Glutamatergic neuron (in vitro differentiated cells): ENCODE data around the gene HIPK2. TPM values are rescaled to one million over a fixed set of nuclear protein-coding genes. Genes with fewer than 3 reads are reported as not detected.

Experiments
- DNase-seq: peaks from one replicate; pipeline ENCODE4 v3.0.0; 2022
- H3K27ac Mint-ChIP-seq: one replicate; pipeline ENCODE4 v1.8.0; 2020; ENCODE audit warnings: mild to moderate bottlenecking, mixed read lengths, inconsistent platforms; ENCODE audit not compliant: unreplicated experiment
- H3K27me3 Mint-ChIP-seq: one replicate; pipeline ENCODE4 v1.8.0; 2020; ENCODE audit warnings: mild to moderate bottlenecking, moderate library complexity, mixed read lengths, inconsistent platforms; ENCODE audit not compliant: unreplicated experiment
- H3K36me3 Mint-ChIP-seq: one replicate; pipeline ENCODE4 v1.8.0; 2020; ENCODE audit warnings: mild to moderate bottlenecking, mixed read lengths, inconsistent platforms; ENCODE audit not compliant: unreplicated experiment
- H3K4me1 Mint-ChIP-seq: one replicate; pipeline ENCODE4 v1.8.0; 2020; ENCODE audit warnings: mild to moderate bottlenecking, low read depth, mixed read lengths, inconsistent platforms; ENCODE audit not compliant: unreplicated experiment
- H3K4me3 Mint-ChIP-seq: one replicate; pipeline ENCODE4 v1.8.0; 2020; ENCODE audit warnings: mild to moderate bottlenecking, mixed read lengths, inconsistent platforms; ENCODE audit not compliant: unreplicated experiment
- H3K9me3 Mint-ChIP-seq: one replicate; pipeline ENCODE4 v1.8.0; 2020; ENCODE audit warnings: mild to moderate bottlenecking, moderate library complexity, mixed read lengths, inconsistent platforms; ENCODE audit not compliant: unreplicated experiment
- total RNA-seq: library from RNA; stranded (reverse); fragmentation: NEBNext Ultra II Directional; extraction: Animal tissue kit (Norgen Biotek cat#: 25700); gene quantifications from one replicate; pipeline ENCODE4 v1.2.1, GENCODE V29; 2021; ENCODE audit not compliant: unreplicated experiment
- TF ChIP-seq, protein P1 (sequence below): fragments of 200-600 bp; sonication (generic); IDR thresholded peaks from one replicate; pipeline ENCODE4 v1.5.0; 2021; ENCODE audit not compliant: partially characterized antibody, unreplicated experiment

HIPK2 gene
- total RNA-seq, 1 donor from 2014 or later, result 36.9 TPM

DNA sequence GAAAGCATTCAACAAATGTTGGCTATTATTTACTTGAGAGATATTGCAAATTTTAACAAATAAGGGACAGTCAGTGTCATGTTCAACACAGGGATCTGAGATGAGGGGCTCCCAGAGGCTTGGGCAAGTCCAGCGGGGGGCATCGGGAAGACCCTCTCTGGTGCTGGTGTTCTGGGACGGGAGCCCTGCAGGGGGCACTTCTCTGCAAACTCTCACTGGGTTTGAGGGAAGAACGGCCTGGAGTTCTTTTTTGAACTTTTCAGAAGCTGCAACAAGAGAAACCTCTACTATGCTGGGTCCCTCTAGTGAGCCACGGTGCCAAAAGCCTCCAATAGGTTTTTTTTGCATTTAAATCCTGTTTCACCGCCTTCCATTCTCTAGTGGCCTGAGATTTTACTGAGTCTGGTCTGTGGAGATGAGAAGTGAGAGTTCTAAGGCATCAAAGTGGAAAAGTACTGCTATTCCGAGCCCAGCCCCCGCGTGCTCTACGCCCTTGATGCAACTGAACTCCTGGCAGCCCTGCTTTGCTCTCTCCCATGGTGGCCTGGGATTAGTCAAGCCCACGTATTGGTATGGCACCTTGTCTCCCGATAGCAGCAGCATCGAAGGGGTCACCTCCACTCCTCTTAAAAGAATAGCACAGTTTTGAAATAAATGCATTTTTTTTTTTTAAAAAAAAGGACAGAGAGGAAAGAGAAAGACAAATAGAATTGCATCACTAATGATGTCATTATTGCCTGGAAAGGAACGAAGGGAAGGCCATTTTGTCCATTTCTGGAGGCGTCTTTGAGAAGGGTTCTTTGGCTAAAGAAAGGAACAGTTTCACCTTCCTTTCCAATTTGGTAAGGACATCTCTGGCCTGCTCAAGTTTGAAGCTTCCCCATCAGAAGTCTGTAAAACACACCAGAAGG, 210.8 kb downstream of the HIPK2 start:
- TF ChIP-seq, protein P1, sequence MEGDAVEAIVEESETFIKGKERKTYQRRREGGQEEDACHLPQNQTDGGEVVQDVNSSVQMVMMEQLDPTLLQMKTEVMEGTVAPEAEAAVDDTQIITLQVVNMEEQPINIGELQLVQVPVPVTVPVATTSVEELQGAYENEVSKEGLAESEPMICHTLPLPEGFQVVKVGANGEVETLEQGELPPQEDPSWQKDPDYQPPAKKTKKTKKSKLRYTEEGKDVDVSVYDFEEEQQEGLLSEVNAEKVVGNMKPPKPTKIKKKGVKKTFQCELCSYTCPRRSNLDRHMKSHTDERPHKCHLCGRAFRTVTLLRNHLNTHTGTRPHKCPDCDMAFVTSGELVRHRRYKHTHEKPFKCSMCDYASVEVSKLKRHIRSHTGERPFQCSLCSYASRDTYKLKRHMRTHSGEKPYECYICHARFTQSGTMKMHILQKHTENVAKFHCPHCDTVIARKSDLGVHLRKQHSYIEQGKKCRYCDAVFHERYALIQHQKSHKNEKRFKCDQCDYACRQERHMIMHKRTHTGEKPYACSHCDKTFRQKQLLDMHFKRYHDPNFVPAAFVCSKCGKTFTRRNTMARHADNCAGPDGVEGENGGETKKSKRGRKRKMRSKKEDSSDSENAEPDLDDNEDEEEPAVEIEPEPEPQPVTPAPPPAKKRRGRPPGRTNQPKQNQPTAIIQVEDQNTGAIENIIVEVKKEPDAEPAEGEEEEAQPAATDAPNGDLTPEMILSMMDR, result no peak
- Mint-ChIP-seq H3K27me3 (peaks cover 4% of the 10 kb centered on the region), H3K9me3 (peaks cover 2% of the 10 kb centered on the region), H3K27ac (no peak overlapping the region), H3K36me3 (peaks cover 5% of the 10 kb centered on the region), H3K4me1 (peaks cover 2% of the 10 kb centered on the region), H3K4me3 (no peak overlapping the region)
- no peak for DNase-seq

DNA sequence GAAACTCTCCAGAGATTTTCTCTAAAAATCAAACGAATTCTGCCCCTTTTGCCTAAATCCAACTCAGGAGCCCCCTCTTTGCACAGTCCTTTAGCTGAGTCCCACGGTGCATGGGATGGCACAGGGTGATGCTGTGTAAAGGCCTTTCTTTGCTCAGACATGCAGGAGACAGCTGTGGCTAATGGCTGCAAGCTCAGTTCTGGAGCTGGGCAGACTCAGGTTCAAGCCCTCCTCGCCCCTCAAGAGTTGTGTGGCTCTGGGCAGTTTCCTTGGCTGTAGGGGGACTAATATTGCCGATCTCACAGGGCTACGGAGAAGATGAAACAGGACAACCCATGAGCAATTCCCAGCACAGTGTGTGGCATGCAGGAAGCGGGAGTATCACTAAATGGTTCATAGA, 211.7 kb downstream of the HIPK2 start:
- Mint-ChIP-seq H3K9me3 (peaks cover 2% of the 10 kb centered on the region), H3K4me3 (no peak overlapping the region), H3K27me3 (peaks cover 4% of the 10 kb centered on the region), H3K4me1 (peaks cover 2% of the 10 kb centered on the region), H3K36me3 (peaks cover 5% of the 10 kb centered on the region), H3K27ac (no peak overlapping the region)
- TF ChIP-seq, protein P1, result no peak
- no peak for DNase-seq

DNA sequence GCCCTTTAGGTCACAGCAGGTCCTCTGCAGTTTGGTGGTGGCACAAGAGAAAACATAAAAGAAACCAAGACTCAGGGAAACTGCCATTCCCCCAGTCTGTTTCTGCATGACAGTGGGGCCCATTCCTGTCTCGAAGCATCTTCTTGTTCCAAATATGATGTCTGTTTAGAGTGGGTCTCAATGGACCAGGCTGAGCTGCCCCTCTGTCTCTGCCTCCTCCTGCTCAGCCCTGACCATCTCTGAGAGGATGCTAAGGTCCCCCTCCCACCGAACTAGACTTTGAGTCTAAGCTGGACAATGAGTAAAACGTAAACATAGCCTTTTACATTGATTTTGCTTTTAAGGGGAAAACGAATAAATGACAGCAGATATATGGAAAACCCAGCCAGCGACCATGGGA, 213.9 kb downstream of the HIPK2 start:
- H3K27me3 Mint-ChIP-seq, result peaks cover 4% of the 10 kb centered on the region
- DNase-seq, result no peak
- peaks cover 9% of the 10 kb centered on the region for H3K36me3 Mint-ChIP-seq
- no peak overlapping the region for H3K4me3 Mint-ChIP-seq
- TF ChIP-seq, protein P1, result no peak
- peaks cover 2% of the 10 kb centered on the region for H3K9me3 Mint-ChIP-seq
- peaks cover 2% of the 10 kb centered on the region for H3K4me1 Mint-ChIP-seq
- H3K27ac Mint-ChIP-seq, result no peak overlapping the region

DNA sequence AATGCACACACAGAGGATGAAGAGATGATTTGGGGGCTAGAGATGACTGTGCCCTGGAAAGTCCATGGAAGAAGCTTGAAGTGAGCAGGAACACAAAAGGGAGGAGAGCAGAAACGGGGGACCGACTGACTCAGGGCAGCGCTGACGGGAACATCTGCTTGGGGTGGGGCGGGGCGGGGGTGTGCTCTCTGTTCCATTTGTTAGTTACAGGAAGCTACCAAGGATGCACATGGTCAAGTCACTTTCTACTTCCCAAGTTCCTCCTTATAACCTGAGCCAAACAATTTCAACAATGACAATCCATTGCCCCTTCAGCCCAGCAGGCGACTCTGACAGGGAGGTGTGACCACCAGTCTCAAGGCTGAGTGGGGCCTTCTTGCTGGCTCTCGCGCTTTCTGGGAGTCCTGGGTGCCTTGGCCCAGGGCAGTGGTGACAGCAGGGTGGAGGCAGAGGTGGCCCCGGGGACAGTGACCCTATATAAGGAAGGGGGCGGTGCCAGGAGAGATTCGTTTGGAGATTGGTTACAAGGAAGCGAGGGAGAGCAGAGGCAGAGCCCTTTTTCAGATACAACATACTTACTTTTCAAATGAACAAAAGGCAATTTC, 214.7 kb downstream of the HIPK2 start:
- Mint-ChIP-seq H3K4me1 (peaks cover 2% of the 10 kb centered on the region), H3K36me3 (peaks cover 8% of the 10 kb centered on the region), H3K27ac (no peak overlapping the region), H3K27me3 (peaks cover 4% of the 10 kb centered on the region), H3K9me3 (peaks cover 2% of the 10 kb centered on the region), H3K4me3 (no peak overlapping the region)
- no peak for DNase-seq
- TF ChIP-seq, protein P1, result no peak

DNA sequence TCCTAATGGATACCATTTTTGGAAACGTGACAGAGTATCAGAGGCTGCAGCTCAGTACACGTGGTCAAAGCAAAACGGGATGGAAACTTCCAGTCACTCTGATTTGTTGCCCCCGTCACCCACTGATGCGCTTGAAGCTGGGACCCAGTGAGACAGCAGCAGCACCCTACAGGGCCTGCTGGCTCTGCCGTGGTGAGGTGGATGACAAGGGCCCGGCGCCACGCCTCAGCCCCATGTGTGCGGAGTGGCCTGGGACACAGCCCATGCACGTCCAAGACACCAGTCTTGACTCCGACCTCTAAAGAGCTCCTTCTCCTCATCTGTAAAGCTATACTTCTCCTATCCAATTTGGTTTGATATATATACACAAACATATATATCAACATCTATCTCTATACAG, 215.3 kb downstream of the HIPK2 start:
- no peak overlapping the region for H3K27ac Mint-ChIP-seq

More for the DNA sequence above, 215.3 kb downstream of the HIPK2 start:
- peaks cover 2% of the 10 kb centered on the region for H3K9me3 Mint-ChIP-seq
- TF ChIP-seq, protein P1, result no peak
- peaks cover 4% of the 10 kb centered on the region for H3K36me3 Mint-ChIP-seq
- peaks cover 2% of the 10 kb centered on the region for H3K4me1 Mint-ChIP-seq
- H3K27me3 Mint-ChIP-seq, result peaks cover 1% of the 10 kb centered on the region
- no peak overlapping the region for H3K4me3 Mint-ChIP-seq
- DNase-seq, result no peak
